ENCODE results near the gene PRKACA.

GRCh38 chr19:14114854-14115253 is 2.7 kb downstream of the PRKACA start:
- TF ChIP-seq CTCF (IDR thresholded peaks at IDR 0.05) (peak; percentile 59), EZH2phosphoT487 (IDR thresholded peaks at IDR 0.05) (no peak)
